GM13977 (cell line): ENCODE measurements around the gene PHF23.

Experiments used
- DNase-seq: peaks from one replicate; pipeline ENCODE4 v3.0.0; 2012; ENCODE audit warnings: low spot score
- in situ Hi-C: fragments of 300-500 bp; cut with MboI; formaldehyde crosslinking; loops from one replicate; pipeline ENCODE4 v1.12.0; 2022; ENCODE audit warnings: low sequenced_read_pairs, low pct_unique_long_range_greater_than_20kb, mixed read lengths, inconsistent platforms; ENCODE audit not compliant: unreplicated experiment
- TF ChIP-seq, protein P1 (sequence below): IDR thresholded peaks from 2 replicates; pipeline ENCODE4 v1.5.1; 2012; ENCODE audit warnings: mild to moderate bottlenecking, control low read depth; ENCODE audit not compliant: insufficient read depth; ENCODE audit errors: extremely low read depth, missing control alignments

PHF23 gene

DNA sequence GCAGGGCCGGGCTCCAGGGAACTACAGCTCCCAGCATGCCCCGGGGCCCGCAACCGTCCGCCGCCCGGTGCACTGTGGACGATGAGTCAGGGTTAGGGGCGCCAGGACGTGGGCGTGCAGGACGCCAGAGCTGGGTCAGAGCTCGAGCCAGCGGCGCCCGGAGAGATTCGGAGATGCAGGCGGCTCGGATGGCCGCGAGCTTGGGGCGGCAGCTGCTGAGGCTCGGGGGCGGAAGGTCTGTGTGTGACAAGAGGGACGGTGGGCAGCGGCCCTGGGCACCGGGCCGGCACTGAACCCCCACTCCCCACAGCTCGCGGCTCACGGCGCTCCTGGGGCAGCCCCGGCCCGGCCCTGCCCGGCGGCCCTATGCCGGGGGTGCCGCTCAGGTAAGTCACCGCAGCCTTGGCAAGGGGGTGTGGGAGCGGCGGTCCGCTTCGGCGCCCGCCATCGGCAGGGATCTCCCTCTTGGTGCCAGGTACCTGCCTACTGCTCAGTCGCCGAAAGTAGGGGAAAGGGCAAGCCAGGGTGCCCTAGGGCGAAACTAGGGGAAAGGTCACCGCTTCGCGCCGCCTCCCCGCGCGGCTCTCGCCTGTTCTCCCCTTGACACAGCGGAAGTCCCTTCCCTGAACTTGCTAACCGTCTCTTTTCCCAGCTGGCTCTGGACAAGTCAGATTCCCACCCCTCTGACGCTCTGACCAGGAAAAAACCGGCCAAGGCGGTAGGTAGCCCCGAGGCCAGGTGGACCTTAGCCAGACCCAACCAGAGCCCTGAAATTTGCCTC, 19.3 kb downstream of the PHF23 start, which contains the start of the genes ACADVL and DLG4:
TSS of gene ACADVL (plus strand) at position 127 of the 781 bp plus-strand sequence. CDS start at position 174, 47 bp downstream.
TSS of gene DLG4 (minus strand) at position 25 of the 781 bp plus-strand sequence.
- peak; percentile 94 for DNase-seq
- in situ Hi-C loops: no loop called here
- TF ChIP-seq, protein P1, sequence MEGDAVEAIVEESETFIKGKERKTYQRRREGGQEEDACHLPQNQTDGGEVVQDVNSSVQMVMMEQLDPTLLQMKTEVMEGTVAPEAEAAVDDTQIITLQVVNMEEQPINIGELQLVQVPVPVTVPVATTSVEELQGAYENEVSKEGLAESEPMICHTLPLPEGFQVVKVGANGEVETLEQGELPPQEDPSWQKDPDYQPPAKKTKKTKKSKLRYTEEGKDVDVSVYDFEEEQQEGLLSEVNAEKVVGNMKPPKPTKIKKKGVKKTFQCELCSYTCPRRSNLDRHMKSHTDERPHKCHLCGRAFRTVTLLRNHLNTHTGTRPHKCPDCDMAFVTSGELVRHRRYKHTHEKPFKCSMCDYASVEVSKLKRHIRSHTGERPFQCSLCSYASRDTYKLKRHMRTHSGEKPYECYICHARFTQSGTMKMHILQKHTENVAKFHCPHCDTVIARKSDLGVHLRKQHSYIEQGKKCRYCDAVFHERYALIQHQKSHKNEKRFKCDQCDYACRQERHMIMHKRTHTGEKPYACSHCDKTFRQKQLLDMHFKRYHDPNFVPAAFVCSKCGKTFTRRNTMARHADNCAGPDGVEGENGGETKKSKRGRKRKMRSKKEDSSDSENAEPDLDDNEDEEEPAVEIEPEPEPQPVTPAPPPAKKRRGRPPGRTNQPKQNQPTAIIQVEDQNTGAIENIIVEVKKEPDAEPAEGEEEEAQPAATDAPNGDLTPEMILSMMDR: no peak

DNA sequence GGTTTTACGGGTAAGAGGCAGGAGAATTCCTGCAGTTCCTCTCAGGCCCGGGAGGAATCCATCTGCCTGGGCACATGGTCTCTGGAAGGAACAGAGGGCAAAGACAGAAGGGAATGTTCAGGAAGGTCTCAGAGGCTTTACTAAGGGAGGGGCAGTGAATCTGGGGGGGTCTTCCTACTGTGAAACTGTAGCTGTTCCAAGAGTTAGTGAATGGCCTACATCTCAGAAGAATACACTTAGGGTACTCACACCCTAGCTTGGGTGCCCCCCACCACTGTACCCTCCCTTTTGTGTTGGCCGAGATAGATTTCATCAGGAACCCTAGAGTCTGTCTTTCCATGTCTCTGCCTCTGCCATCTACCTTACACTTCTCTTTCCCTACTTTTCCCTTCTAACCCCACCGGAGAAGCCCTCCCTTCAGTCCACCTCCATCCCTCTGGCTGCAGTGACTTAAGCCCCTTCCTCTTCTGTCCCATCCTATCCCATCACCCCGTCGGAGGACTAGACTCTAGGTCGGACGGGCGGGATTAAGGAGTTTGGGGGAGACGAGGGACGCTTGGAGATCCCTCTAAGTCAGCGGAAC, 19.9 kb downstream of the PHF23 start:
- no peak for DNase-seq
- TF ChIP-seq, protein P1: no peak
- in situ Hi-C loops: no loop called here

DNA sequence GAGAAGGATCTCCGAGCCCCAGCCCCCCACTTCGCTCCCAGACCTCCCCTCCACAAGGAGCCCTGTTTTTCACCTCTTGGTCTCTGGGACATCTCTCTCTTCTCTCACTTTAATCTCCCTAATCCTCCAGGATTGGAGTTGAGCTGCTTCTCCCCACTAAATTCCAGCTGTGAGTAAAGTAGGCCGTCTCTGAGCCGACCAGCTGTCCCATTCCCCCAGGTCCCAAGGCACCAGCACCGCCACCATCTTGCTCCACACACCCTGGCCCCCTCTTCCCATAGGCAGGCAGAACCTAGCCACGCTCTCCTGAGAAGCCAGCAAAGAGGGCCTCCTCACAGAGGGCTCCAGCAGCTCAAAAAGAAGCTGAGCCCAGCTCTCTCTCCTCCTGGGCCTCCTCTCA, 20.5 kb downstream of the PHF23 start:
- TF ChIP-seq, protein P1: no peak
- in situ Hi-C loops: no loop called here

DNA sequence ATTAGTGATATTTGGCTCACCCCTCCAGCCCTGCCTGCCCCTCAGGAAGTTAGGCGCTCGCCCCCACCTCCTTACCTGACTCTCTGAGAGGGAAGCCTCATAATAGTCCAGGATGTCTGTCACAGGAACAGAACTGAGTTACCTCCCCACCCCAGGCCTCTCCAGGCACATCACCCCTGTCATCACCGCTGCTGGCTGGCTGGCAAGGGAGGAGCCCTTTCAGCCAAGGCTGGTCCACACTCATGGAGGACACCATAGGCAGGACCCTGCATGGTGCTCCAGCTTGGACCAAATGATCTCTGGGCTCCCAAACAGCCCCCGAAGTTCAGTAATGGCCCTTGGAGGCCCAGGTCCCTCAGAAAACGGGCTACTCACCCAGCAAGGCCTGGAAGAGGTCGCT, 21.1 kb downstream of the PHF23 start:
- DNase-seq: no peak
- in situ Hi-C loops: no loop called here

More for the DNA sequence above, 20.5 kb downstream of the PHF23 start:
- no peak for DNase-seq

DNA sequence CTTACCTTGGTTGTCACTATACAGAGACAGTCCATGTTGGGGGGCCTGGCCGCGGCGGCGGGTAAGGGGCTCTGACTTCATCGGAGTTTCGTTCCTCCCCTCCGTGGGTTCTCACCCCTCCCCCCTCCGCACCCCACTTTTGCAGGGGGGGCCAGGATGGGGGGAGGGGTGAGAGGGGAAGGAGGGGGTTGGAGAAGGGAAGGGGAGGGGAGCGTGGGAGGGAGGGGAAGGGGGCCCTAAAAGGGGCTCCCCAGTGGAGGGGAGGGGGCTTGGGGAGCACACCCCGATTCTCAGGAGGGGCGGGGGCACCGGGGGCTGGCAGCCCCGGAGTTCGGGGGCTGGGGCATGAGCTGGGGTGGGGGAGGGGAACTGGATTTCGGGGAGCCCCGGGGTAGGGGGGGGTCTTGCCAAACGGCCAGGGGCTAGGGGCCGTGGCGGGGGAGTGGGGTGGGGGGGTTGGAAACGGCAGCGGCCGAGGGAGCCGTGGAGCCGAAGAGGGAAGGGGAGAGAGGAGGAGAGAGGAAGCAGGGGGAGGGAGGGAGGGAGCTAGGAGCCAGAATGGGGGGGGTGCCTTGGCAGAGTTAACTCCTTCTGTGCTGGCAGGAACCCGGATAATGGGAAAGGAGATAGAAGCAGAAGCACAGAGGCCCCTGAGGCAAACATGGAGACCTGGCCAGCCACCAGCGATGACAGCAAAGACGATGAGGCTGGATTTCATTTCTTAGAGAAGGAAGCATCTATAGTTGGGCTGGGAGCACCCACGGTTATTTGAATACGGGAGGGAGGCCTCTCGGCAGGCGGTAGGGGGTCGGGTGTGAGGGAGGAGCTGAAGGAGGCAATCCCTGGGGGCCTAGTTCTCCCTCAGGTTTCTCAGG, 21.9 kb downstream of the PHF23 start:
- TF ChIP-seq, protein P1: no peak
- in situ Hi-C loops: no loop called here
- DNase-seq: peak; percentile 64

More for the DNA sequence above, 21.1 kb downstream of the PHF23 start:
- TF ChIP-seq, protein P1: no peak
